ENCODE measurements around the gene ENG.

GRCh38 chr9:127776924-127777289, 77.6 kb downstream of the ENG start:
- TF ChIP-seq CTCF (IDR thresholded peaks at IDR 0.05) (no peak), ZFX (IDR thresholded peaks at IDR 0.05; ENCODE audit: borderline replicate concordance) (no peak)
